NCI-H2081 (cell line): ENCODE results near the gene KIF3A.

Experiments
- DNase-seq, 2 experiments: peaks; one replicate each; lab custom pipeline; 2025; lab: John Stamatoyannopoulos, UW

KIF3A gene

GRCh38 chr5:132677682-132678400, 59.5 kb downstream of the KIF3A start:
- DNase-seq = no peak

GRCh38 chr5:132677191-132677590, 60.2 kb downstream of the KIF3A start:
- no peak for DNase-seq

DNA sequence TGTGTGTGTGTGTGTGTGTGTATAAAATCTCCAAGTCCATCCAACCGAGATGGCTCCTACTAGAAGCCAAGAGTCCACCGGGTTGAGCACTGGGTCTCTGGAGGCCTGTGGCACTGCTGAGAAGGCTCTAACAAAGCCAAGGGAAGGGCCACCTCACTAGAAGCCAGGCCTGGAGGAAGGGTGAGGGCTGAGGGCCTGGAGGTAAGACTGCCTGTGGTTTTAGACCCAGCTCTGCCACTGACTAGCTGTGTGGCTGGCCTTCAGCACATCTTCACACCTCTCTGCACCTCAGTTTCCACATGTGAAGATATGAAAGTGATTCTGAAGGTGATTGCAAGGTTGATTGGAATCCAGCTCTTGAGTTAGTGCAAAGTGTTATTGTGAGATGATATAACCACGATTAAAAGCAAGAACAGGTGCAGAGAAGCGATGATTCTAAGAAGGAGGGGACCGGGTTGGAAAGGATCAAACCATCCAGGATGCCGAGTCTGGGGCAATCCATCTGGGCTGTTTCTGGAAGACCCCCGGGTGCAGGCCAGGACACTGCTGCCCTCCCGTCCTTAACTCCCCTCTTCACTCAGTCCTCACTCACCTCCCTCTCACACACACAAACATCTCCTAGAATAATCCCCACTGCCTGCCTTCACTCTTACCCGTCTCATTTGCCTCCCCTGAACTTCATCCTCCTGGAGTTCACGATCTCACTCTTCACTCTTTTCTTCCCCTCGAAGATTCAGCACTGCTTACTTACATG, 61.2 kb downstream of the KIF3A start:
- no peak for DNase-seq

- DNase-seq = no peak
Measured at GRCh38 chr5:132674671-132675506, 62.5 kb downstream of the KIF3A start.

- no peak for DNase-seq
Measured at GRCh38 chr5:132673939-132674630, 63.3 kb downstream of the KIF3A start, which contains the start of gene IL4. IL4 (plus strand) TSS chr5:132673989; CDS start chr5:132674051, 62 bp downstream.

GRCh38 chr5:132673488-132673887, 63.9 kb downstream of the KIF3A start:
- no peak for DNase-seq

- DNase-seq = no peak
Measured at GRCh38 chr5:132671000-132671399, 66.3 kb downstream of the KIF3A start.

DNA sequence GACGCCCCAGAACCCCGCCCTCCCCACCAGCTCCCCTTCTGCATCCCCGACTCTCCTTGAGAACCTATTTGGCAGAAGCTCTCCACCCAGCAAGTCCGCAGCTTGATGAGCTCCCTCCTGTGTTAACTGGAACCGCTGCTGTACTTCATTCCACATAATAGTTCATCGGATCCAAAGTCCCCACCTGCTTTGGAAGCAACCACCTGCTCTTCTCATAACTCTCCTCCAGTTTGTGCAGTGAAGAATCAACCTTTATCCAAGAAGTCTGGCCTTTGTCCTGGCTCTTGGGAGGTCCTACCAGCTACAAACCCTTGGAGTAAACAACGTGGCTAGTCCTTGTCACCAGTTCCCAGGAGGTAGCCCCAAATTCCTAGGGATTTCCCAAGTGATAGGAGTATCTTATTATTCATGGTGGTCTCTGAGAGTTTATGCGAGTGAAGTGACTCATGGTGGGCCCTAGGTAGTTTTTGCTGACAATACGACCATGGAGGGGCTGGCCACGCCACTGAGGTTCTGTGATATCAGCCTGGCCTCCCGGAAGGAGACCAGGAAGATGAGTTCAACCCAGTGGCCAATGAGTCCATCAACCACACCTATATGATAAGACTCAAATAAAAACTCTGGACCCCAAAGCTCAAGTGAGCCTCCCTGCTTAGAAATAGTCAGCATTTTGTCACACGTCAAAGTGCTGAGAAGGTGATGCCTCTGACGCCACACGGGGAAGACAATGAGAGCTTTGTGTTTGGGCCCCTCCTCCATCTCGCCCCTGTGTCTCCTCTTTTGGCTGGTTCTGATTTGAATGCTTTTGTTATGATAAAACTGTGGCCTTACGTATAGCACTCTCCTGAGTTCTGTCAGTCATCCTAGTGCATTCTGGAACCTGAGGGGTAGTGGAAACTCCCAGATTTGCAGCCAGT, 67.1 kb downstream of the KIF3A start:
- no peak for DNase-seq

GRCh38 chr5:132669455-132669820, 67.9 kb downstream of the KIF3A start:
- no peak for DNase-seq

DNA sequence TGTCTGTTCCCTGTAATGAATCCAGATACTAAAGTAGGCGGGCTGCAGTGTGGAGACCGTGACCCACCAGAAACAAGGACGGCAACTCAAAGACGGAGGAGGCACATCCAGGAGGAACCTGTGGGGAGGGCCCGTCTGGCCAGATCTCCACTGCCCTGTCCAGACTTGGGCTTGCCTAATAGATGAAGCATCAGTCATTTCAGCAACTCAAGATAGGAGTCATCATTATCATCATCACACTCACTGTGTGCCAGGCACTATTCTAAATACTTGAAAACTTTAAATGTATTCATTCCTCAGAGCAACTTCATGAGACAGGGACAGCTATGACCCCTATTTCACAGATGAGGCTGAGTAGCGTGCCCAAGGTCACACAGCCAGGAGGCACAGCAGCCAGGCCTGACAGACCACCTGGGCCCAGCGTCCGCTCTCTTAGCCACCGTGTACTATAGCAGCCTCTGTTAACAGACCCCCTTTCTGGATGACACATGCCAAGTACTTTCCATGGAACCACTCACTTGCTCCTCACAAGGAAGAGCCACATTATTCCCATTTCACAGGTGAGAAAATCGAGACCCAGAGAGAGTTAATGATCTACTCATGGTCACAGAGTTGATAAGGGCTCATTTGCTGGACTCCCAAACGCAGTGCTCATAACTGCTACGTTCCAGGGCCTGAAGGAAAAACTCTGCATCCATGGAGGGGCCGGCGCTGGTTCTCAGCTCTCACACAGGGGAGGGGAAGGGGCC, 68.5 kb downstream of the KIF3A start:
- no peak for DNase-seq

GRCh38 chr5:132667761-132668705, 69.3 kb downstream of the KIF3A start:
- DNase-seq = no peak

- DNase-seq = no peak
Measured at GRCh38 chr5:132667309-132667708, 70.0 kb downstream of the KIF3A start.

GRCh38 chr5:132666310-132667123, 70.8 kb downstream of the KIF3A start:
- DNase-seq = no peak

DNA sequence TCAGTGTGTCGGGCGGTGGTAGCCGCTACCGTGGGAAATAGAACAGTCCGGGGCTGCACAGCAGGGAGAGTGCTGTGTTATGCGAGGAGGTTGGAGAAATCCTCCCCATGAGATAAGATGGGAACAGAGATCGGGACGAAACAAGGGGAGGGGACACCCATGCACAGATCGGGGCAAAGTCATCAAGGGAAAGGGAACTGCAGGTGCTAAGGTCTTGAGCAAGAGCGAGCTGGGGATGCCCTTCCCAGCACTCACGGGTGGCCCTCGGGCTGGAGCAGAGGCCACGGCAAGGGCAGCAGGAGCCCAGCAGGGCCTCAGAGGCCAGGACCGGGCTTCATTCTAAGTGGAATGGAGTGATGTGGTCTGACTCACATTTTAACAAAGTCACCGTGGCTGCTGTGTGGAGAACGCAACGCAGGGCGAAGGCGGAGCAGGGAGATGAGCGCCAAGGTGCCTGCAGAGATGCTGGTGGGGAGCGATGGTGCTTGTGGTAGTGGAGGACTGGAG, 71.7 kb downstream of the KIF3A start:
- DNase-seq = no peak

DNA sequence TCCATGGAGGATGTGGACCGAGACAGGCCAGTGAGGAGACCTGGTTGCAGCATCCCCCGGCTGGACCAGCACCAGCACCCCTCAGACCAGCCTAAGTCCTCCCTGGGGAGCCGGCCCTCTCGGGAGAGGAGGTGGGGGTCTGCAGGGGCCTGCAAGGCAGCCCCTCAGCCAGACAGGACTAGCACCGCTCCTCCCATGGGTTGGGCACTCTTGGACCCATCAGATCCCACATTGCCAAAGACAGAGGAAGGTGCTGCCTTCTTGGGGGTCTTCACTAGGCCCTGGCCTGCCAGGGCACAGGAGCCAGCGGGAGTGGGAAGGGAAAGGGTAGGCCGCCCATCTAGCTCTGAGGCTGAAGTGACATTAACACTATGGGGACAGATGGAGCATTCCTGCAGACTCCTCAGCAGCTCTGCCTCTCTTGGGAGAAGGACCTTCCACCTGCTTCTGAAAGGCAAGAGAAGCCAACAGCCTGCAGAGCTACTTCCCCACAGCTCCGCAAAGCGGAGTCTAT, 72.6 kb downstream of the KIF3A start:
- DNase-seq = no peak

DNA sequence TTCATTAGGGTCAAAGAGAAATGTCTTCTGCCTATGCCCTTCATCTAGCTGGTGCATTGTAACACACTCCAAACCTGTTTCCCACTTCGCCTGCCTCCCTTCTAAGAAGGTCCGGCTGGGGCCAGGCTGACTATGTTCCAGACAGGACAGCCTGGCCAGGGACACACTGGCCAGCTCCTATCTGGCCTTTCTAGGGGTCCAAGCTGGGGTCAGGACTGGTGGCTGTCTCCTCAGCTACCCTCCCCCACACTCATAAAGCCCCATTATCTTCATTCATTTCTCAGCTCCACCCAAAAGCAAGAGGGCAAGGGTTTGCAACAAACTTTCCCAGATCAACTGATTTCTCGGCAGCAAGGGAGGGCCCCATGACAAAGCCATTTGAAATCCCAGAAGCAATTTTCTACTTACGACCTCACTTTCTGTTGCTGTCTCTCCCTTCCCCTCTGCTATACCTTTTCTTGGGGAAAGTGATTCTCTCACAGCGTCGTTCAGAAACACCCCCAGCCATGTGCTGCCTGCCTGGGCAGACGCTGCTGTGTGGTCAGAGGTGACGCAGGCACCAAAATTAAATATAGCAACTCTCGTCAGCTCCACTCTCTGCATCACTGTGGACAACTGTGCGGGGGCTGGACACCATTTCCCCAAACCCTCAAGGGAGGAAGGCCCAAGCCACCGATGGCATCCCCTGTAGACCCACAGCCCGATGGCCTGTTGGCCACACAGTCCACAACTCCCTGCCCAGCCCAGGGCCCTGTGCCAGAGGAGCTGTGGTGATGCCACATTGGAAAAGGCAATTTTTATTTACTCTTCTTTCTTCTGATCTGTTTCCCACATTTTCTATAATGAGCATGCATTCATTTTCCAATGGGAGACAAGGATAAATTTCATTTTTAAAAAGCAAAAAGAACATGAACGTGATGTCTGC, 73.3 kb downstream of the KIF3A start:
- DNase-seq = no peak
